Lung (tissue), 12 donors: ENCODE results near the gene MRPS7. TPM values are rescaled to one million over a fixed set of nuclear protein-coding genes. Genes with fewer than 3 reads are reported as not detected.

Source experiments
- ATAC-seq: fragments of 200-7000 bp; cut with Tn5 transposase; one replicate; pipeline ENCODE4 v1.9.1; 2020; ENCODE audit warnings: moderate number of reproducible peaks; ENCODE audit not compliant: insufficient read depth, low FRiP score
- DNase-seq, 3 donors: peaks; one replicate each; pipeline ENCODE4 v3.0.0-alpha.2; 2013 to 2017
- H3K27ac ChIP-seq, 2 donors: one replicate each; pipeline ENCODE4 v1.5.1; 2013; ENCODE audit warnings: mild to moderate bottlenecking in 2 of 2, moderate library complexity in 2 of 2, control low read depth in 1 of 2, inconsistent platforms in 1 of 2, low read depth in 1 of 2, low read length in 1 of 2
- H3K27me3 ChIP-seq, 3 donors: one replicate each; pipeline ENCODE4 v1.5.1; 2013; ENCODE audit warnings: low read length in 2 of 3; ENCODE audit not compliant: control insufficient read depth in 3 of 3, insufficient read depth in 3 of 3
- H3K36me3 ChIP-seq, 4 donors: one replicate each; pipeline ENCODE4 v1.5.1; 2013; ENCODE audit warnings: low read length in 4 of 4, mild to moderate bottlenecking in 1 of 4, moderate library complexity in 1 of 4; ENCODE audit not compliant: control insufficient read depth in 4 of 4, insufficient read depth in 4 of 4
- H3K4me1 ChIP-seq, 5 donors: one replicate each; pipeline ENCODE4 v1.5.1; 2013; ENCODE audit warnings: low read length in 5 of 5, mild to moderate bottlenecking in 2 of 5, moderate library complexity in 1 of 5; ENCODE audit not compliant: control insufficient read depth in 5 of 5, insufficient read depth in 5 of 5
- H3K4me3 ChIP-seq: one replicate; pipeline ENCODE4 v1.5.1; 2013; ENCODE audit warnings: mild to moderate bottlenecking, control low read depth, moderate library complexity
- H3K9ac ChIP-seq, 2 donors: one replicate each; pipeline ENCODE4 v1.5.1; 2013; ENCODE audit warnings: low read length in 2 of 2, control low read depth in 1 of 2; ENCODE audit not compliant: insufficient read depth in 1 of 2
- H3K9me3 ChIP-seq, 4 donors: one replicate each; pipeline ENCODE4 v1.5.1; 2013; ENCODE audit warnings: low read length in 3 of 4, mild to moderate bottlenecking in 1 of 4, moderate library complexity in 1 of 4; ENCODE audit not compliant: control insufficient read depth in 4 of 4, insufficient read depth in 3 of 4
- WGBS, 2 donors: extraction: QIAGEN DNeasy Blood & Tissue Kit; methylation state at CpG; one replicate each; pipeline ENCODE4 v1.1.7; 2013; 5-methylcytosine and 5-hydroxymethylcytosine counted together
- polyA plus RNA-seq, 2 donors: library from polyadenylated mRNA; stranded (reverse); fragments of 200-250 nt; gene quantifications; one replicate each; pipeline ENCODE4 v1.2.1, GENCODE V29; 2013
- total RNA-seq, 2 donors: library from RNA; depleted of rRNA in 1 of 2; stranded (reverse); fragments of >200 nt in 1 of 2; gene quantifications; one replicate each; pipeline ENCODE4 v1.2.1, GENCODE V29; 2014 to 2021
- TF ChIP-seq, protein P1 (sequence below): IDR thresholded peaks from 2 replicates; pipeline ENCODE4 v1.5.1; 2012; ENCODE audit warnings: mild to moderate bottlenecking; ENCODE audit errors: control extremely low read depth, extremely low read depth
- donor health status: control.
- donor health status: control.
- donor health status: Bipolar disorder and iron deficiency.
- donor health status: healthy.
- donor health status: DM: yes; HTN: yes; CAD: no.

The MRPS7 gene
- total and polyA plus RNA-seq, 4 donors: 40.0 to 61.7 (median 50.8) TPM

DNA sequence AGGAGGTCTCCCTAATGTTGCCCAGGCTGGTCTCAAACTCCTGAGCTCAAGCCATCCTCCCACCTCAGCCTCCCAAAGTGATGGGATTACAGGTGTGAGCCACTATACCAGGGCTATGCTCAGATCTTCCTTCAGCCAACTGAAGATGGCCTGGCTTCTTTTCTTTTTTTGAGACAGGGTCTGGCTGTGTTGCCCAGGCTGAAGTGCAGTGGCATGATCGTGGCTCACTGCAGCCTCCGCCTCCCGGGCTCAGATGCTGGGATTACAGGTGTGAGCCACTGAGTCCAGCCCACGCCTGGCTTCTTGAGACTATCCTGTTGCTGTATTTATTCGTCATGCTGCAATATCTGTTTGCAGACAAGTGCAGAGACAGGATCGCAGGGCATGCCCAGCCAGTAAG lies 23.4 kb downstream of the MRPS7 start:
- Histone ChIP-seq H3K9ac (no peak overlapping the region), H3K9me3 (no peaks in the 10 kb centered on the region), H3K4me1 (peaks cover 0 to 8% (median 0%) of the 10 kb centered on the region in 5 donors), H3K4me3 (no peak overlapping the region), H3K36me3 (peaks cover 0 to 11% (median 2%) of the 10 kb centered on the region in 4 donors), H3K27me3 (no peaks in the 10 kb centered on the region), H3K27ac (no peak overlapping the region)
- no peak for DNase-seq
- TF ChIP-seq, protein P1, sequence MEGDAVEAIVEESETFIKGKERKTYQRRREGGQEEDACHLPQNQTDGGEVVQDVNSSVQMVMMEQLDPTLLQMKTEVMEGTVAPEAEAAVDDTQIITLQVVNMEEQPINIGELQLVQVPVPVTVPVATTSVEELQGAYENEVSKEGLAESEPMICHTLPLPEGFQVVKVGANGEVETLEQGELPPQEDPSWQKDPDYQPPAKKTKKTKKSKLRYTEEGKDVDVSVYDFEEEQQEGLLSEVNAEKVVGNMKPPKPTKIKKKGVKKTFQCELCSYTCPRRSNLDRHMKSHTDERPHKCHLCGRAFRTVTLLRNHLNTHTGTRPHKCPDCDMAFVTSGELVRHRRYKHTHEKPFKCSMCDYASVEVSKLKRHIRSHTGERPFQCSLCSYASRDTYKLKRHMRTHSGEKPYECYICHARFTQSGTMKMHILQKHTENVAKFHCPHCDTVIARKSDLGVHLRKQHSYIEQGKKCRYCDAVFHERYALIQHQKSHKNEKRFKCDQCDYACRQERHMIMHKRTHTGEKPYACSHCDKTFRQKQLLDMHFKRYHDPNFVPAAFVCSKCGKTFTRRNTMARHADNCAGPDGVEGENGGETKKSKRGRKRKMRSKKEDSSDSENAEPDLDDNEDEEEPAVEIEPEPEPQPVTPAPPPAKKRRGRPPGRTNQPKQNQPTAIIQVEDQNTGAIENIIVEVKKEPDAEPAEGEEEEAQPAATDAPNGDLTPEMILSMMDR: no peak
- 84 to 98% methylated on average over 6 of the region's 6 CpGs for WGBS, 2 donors
- ATAC-seq: no peak

DNA sequence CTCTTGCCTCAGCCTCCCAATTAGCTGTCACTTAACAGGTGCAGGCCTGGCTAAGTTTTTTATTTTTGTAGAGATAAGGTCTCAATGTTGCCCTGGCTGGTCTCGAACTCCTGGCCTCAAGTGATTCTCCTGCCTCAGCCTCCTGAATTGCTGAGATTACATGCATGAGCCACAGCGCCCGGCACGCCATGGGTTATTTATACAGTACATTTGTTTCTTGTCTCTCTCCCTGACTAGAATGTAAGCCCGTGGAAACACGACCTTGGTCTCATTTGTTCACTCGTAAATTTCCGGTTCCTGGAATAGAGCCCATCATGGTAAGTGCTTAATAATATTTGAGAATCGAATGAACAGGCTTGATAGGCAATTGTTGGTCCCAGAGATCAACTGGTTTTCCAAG lies 25.5 kb downstream of the MRPS7 start:
- WGBS, 2 donors: 79 to 90% methylated on average over 9 of the region's 9 CpGs
- no peaks in the 10 kb centered on the region for H3K27me3 ChIP-seq
- TF ChIP-seq, protein P1: no peak
- peaks cover 0 to 8% (median 0%) of the 10 kb centered on the region in 5 donors for H3K4me1 ChIP-seq
- no peak for DNase-seq
- peaks cover 0 to 7% (median 2%) of the 10 kb centered on the region in 4 donors for H3K36me3 ChIP-seq
- H3K4me3 ChIP-seq: no peak overlapping the region
- no peak for ATAC-seq
- no peak overlapping the region for H3K9ac ChIP-seq
- no peaks in the 10 kb centered on the region for H3K9me3 ChIP-seq
- no peak overlapping the region for H3K27ac ChIP-seq

DNA sequence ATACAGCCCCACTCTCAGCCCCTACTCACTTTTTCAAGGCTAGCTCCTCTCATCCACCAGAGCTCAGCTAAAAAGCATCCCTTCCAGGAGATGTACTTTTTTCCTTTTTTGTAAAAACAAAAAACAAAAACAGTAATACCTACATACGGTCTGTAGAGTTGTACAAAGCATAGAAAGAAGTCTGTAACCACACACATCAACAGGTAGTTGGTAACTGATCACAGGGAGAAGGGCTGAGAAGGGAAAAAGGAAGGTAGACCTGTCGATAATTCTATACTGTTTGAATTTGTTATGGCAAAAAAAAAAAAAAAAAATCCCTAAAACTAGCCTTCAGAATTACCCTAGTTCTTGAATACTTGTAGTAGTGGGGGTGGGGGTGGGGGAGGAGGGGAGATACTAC lies 26.7 kb downstream of the MRPS7 start:
- ATAC-seq (no peak), DNase-seq (no peak)
- Histone ChIP-seq H3K4me3 (no peak overlapping the region), H3K9ac (no peak overlapping the region), H3K9me3 (no peaks in the 10 kb centered on the region), H3K4me1 (peaks cover 0 to 8% (median 0%) of the 10 kb centered on the region in 5 donors), H3K27ac (no peak overlapping the region), H3K27me3 (no peaks in the 10 kb centered on the region), H3K36me3 (peaks cover 0 to 7% (median 2%) of the 10 kb centered on the region in 4 donors)
- TF ChIP-seq, protein P1: no peak
- 17 to 18% methylated on average over 2 of the region's 2 CpGs for WGBS, 2 donors

DNA sequence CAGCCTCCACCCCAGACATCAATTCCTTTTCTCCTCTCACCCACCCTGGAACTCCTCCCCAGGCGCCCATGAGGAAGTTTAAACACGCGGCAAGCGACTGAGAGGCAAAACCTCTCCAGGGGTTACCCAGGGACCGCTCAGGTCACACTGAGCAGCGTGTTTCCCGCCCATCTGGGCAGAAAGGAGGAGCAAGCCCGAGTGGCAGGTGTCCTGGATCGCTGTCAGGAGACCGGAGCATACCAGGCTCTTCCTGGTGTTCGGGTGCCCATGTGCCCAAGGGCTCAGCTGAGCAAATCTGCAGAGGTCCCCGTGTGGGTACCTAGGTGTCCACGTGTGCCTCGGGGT lies 27.1 kb downstream of the MRPS7 start:
- Histone ChIP-seq H3K9ac (peak overlapping the region in 1 of 2 donors; percentile 73), H3K4me1 (peaks cover 0 to 8% (median 0%) of the 10 kb centered on the region in 5 donors), H3K27me3 (no peaks in the 10 kb centered on the region), H3K4me3 (peak overlapping the region; percentile 54), H3K9me3 (no peaks in the 10 kb centered on the region), H3K27ac (peak overlapping the region; percentile 54 to 91), H3K36me3 (peaks cover 0 to 7% (median 2%) of the 10 kb centered on the region in 4 donors)
- TF ChIP-seq, protein P1: no peak
- ATAC-seq (peak; percentile 28), DNase-seq (peak in 1 of 3 donors; percentile 19)
- WGBS, 2 donors: 0% methylated on average over 14 of the region's 14 CpGs
